IMR-90 (cell line): Measurements from ENCODE around the gene PAM. TPM values are rescaled to one million over a fixed set of nuclear protein-coding genes. Genes with fewer than 3 reads are reported as not detected.

Experiments used
- ATAC-seq: fragments of 200-7000 bp; cut with Tn5 transposase; 2 replicates; pipeline ENCODE4 v1.9.1; 2020; ENCODE audit warnings: low read depth, mild to moderate bottlenecking, moderate library complexity
- BruUV-seq: library from RNA; stranded (reverse); fragments of 400-500 nt; replicated peaks from 2 replicates; lab custom pipeline; 2021; lab: Mats Ljungman, UMichigan
- CTCF ChIA-PET: fragments of 300-600 bp; formaldehyde crosslinking; extraction: SDS; loops from one replicate; lab custom pipeline; 2021; ENCODE audit warnings: antibody characterized with exemption; lab: Yijun Ruan, JAX
- POLR2A ChIA-PET: fragments of 300-600 bp; sonication (Branson Sonifier 250); formaldehyde crosslinking; loops from one replicate; lab custom pipeline; 2022; ENCODE audit warnings: antibody characterized with exemption; ENCODE audit not compliant: unreplicated experiment; lab: Charles Lee
- DNase-seq: peaks from one replicate; pipeline ENCODE4 v3.0.0; 2013
- H2AFZ ChIP-seq: replicated peaks from 2 replicates; pipeline ENCODE3; 2013; ENCODE audit warnings: low read length, mild to moderate bottlenecking; ENCODE audit not compliant: poor library complexity
- H2AK5ac ChIP-seq: 2 replicates; pipeline ENCODE4 v1.6.1; 2013; ENCODE audit warnings: low read depth, low read length, inconsistent platforms
- H2AK9ac ChIP-seq: replicated peaks from 2 replicates; pipeline ENCODE3; 2013; ENCODE audit warnings: mild to moderate bottlenecking, low read depth, low read length, moderate library complexity; ENCODE audit not compliant: poor library complexity
- H2BK120ac ChIP-seq: 2 replicates; pipeline ENCODE4 v1.6.1; 2013; ENCODE audit warnings: low read depth, low read length, inconsistent platforms
- H2BK15ac ChIP-seq: 3 replicates; pipeline ENCODE4 v1.6.1; 2013; ENCODE audit warnings: low read depth, low read length, inconsistent platforms
- H2BK20ac ChIP-seq: 2 replicates; pipeline ENCODE4 v1.6.1; 2013; ENCODE audit warnings: low read depth, mild to moderate bottlenecking, inconsistent platforms, low read length, moderate library complexity
- H2BK5ac ChIP-seq: 2 replicates; pipeline ENCODE4 v1.6.1; 2013; ENCODE audit warnings: mild to moderate bottlenecking, low read depth, low read length, inconsistent platforms; ENCODE audit not compliant: poor library complexity, severe bottlenecking
- H3K14ac ChIP-seq: replicated peaks from 2 replicates; pipeline ENCODE4 v1.6.1; 2013; ENCODE audit warnings: low read depth, low read length, inconsistent platforms
- H3K18ac ChIP-seq: 2 replicates; pipeline ENCODE4 v1.6.1; 2013; ENCODE audit warnings: low read depth, low read length, control low read depth
- H3K23ac ChIP-seq: 2 replicates; pipeline ENCODE4 v1.6.1; 2013; ENCODE audit warnings: low read depth, low read length, inconsistent platforms
- H3K27ac ChIP-seq: 2 replicates; pipeline ENCODE4 v1.5.1; 2013; ENCODE audit warnings: mild to moderate bottlenecking, control low read depth, low read length; ENCODE audit not compliant: insufficient read depth
- H3K27me3 ChIP-seq: 2 replicates; pipeline ENCODE4 v1.6.1; 2013; ENCODE audit warnings: low read length; ENCODE audit not compliant: control insufficient read depth, insufficient read depth
- H3K36me3 ChIP-seq: 2 replicates; pipeline ENCODE4 v1.6.1; 2013; ENCODE audit warnings: low read length, mixed read lengths; ENCODE audit not compliant: control insufficient read depth, insufficient read depth
- H3K4ac ChIP-seq: 2 replicates; pipeline ENCODE4 v1.6.1; 2013; ENCODE audit warnings: low read depth, low read length, inconsistent platforms
- H3K4me1 ChIP-seq: 2 replicates; pipeline ENCODE4 v1.6.1; 2013; ENCODE audit warnings: low read length, mixed read lengths; ENCODE audit not compliant: control insufficient read depth, insufficient read depth
- H3K4me2 ChIP-seq: 2 replicates; pipeline ENCODE4 v1.6.1; 2013; ENCODE audit warnings: low read depth, mild to moderate bottlenecking, control low read depth, low read length, moderate library complexity
- H3K4me3 ChIP-seq: 2 replicates; pipeline ENCODE4 v1.5.1; 2013; ENCODE audit warnings: low read depth, mild to moderate bottlenecking, control low read depth, low read length, moderate library complexity; ENCODE audit not compliant: insufficient read depth
- H3K56ac ChIP-seq: 2 replicates; pipeline ENCODE4 v1.6.1; 2013; ENCODE audit warnings: low read length, inconsistent platforms; ENCODE audit not compliant: insufficient read depth; ENCODE audit errors: extremely low read depth
- H3K79me1 ChIP-seq, 2 experiments: 2 replicates each; pipeline ENCODE4 v1.6.1; 2013; ENCODE audit warnings: low read length in 2 of 2, inconsistent platforms in 1 of 2, low read depth in 1 of 2
- H3K9ac ChIP-seq: 2 replicates; pipeline ENCODE4 v1.6.1; 2013; ENCODE audit warnings: low read depth, low read length, control low read depth
- H3K9me1 ChIP-seq: 2 replicates; pipeline ENCODE4 v1.6.1; 2013; ENCODE audit warnings: low read length, inconsistent platforms; ENCODE audit not compliant: insufficient read depth
- H3K9me3 ChIP-seq: 2 replicates; pipeline ENCODE4 v1.6.1; 2013; ENCODE audit warnings: low read length; ENCODE audit not compliant: control insufficient read depth, insufficient read depth
- H4K20me1 ChIP-seq: 2 replicates; pipeline ENCODE4 v1.6.1; 2013; ENCODE audit warnings: low read length, inconsistent platforms; ENCODE audit not compliant: insufficient read depth
- H4K5ac ChIP-seq: 2 replicates; pipeline ENCODE4 v1.6.1; 2013; ENCODE audit warnings: mild to moderate bottlenecking, low read depth, low read length, control low read depth
- H4K8ac ChIP-seq, 2 experiments: 2 replicates each; pipeline ENCODE4 v1.6.1; 2013; ENCODE audit warnings: low read depth in 2 of 2, low read length in 2 of 2, control low read depth in 1 of 2, inconsistent platforms in 1 of 2
- H4K91ac ChIP-seq: 2 replicates; pipeline ENCODE4 v1.6.1; 2013; ENCODE audit warnings: low read depth, low read length, inconsistent platforms; ENCODE audit not compliant: insufficient read depth
- BHLHE40 ChIP-seq: fragments of 150-350 bp; IDR thresholded peaks from 2 replicates; pipeline ENCODE4 v1.6.1; 2016; ENCODE audit warnings: mild to moderate bottlenecking, low read depth, low read length
- CEBPB ChIP-seq: IDR thresholded peaks from 2 replicates; pipeline ENCODE4 v1.6.1; 2012; ENCODE audit warnings: low read depth, low read length, improper control_type of control experiment
- CHD1 ChIP-seq: IDR thresholded peaks from 2 replicates; pipeline ENCODE4 v1.6.1; 2012; ENCODE audit warnings: low read depth, low read length, improper control_type of control experiment
- ELK1 ChIP-seq: fragments of 150-350 bp; IDR thresholded peaks from 2 replicates; pipeline ENCODE4 v1.6.1; 2016; ENCODE audit warnings: low read depth, mild to moderate bottlenecking, low read length, moderate library complexity, borderline replicate concordance
- FOS ChIP-seq: fragments of 150-350 bp; IDR thresholded peaks from 2 replicates; pipeline ENCODE4 v1.6.1; 2016; ENCODE audit warnings: low read depth, low read length
- MAFK ChIP-seq: IDR thresholded peaks from 2 replicates; pipeline ENCODE4 v1.6.1; 2012; ENCODE audit warnings: low read depth, low read length, improper control_type of control experiment
- MAZ ChIP-seq: IDR thresholded peaks from 2 replicates; pipeline ENCODE4 v1.6.1; 2012; ENCODE audit warnings: low read depth, mild to moderate bottlenecking, low read length, improper control_type of control experiment, moderate library complexity, borderline replicate concordance
- MXI1 ChIP-seq: IDR thresholded peaks from 2 replicates; pipeline ENCODE4 v1.6.1; 2012; ENCODE audit warnings: low read depth, mild to moderate bottlenecking, low read length, moderate library complexity, borderline replicate concordance
- NFE2L2 ChIP-seq: fragments of 150-350 bp; IDR thresholded peaks from 2 replicates; pipeline ENCODE4 v1.6.1; 2016; ENCODE audit warnings: low read depth, mild to moderate bottlenecking, low read length
- POLR2A ChIP-seq: IDR thresholded peaks from 2 replicates; pipeline ENCODE4 v1.6.1; 2012; ENCODE audit warnings: mild to moderate bottlenecking, low read depth, low read length
- RCOR1 ChIP-seq: IDR thresholded peaks from 2 replicates; pipeline ENCODE4 v1.6.1; 2012; ENCODE audit warnings: mild to moderate bottlenecking, low read length, improper control_type of control experiment; ENCODE audit not compliant: insufficient replicate concordance
- RFX5 ChIP-seq: IDR thresholded peaks from 2 replicates; pipeline ENCODE4 v1.8.0; 2012; ENCODE audit warnings: low read depth, mild to moderate bottlenecking, low read length, moderate library complexity
- USF2 ChIP-seq: fragments of 150-350 bp; IDR thresholded peaks from 2 replicates; pipeline ENCODE4 v1.6.1; 2017; ENCODE audit warnings: mild to moderate bottlenecking, antibody characterized with exemption, low read length, low read depth
- WGBS, 2 experiments: methylation state at CpG; one replicate each; pipeline versions ENCODE4 v1.1.5 to v1.1.7; 2013; ENCODE audit warnings: missing lambda C conversion rate in 2 of 2; ENCODE audit not compliant: insufficient read length in 1 of 2; ENCODE audit errors: extremely low coverage in 2 of 2; 5-methylcytosine and 5-hydroxymethylcytosine counted together
- dilution Hi-C: fragments of 300-500 bp; cut with HindIII; formaldehyde crosslinking; loops from one replicate; pipeline ENCODE4 v1.14.3; 2018; ENCODE audit warnings: low sequenced_read_pairs; ENCODE audit not compliant: unreplicated experiment
- in situ Hi-C: fragments of 300-500 bp; cut with MboI; formaldehyde crosslinking; loops from 3 replicates; pipeline ENCODE4 v1.14.3; 2019; ENCODE audit warnings: low sequenced_read_pairs, inconsistent platforms, mixed read lengths
- intact Hi-C: fragments of 100-400 bp; cut with micrococcal nuclease; formaldehyde crosslinking; loops from 2 replicates; pipeline ENCODE4 v1.10.0; 2022
- polyA plus RNA-seq, 3 experiments: library from polyadenylated mRNA; depleted of rRNA; stranded (reverse); fragments of >200 nt; gene quantifications; 2 replicates each; pipeline ENCODE4 v1.2.3, GENCODE V29; 2012; ENCODE audit warnings: low replicate concordance in 1 of 3
- total RNA-seq: library from RNA; depleted of rRNA; stranded (reverse); fragments of >200 nt; gene quantifications from 2 replicates; pipeline ENCODE4 v1.2.3, GENCODE V29; 2012

The PAM gene
- total and polyA plus RNA-seq, 2 of the 4 experiments (the other 2 are of a cell fraction): 115 to 179 TPM

- H4K91ac ChIP-seq: no peak overlapping the region
- no peak overlapping the region for H2BK20ac ChIP-seq
- H3K56ac ChIP-seq: no peak overlapping the region
- BruUV-seq: no TSS peak
- H3K4me1 ChIP-seq: no peaks in the 10 kb centered on the region
- H2BK120ac ChIP-seq: no peak overlapping the region
- TF ChIP-seq POLR2A: no peak; the same call in 1 of the 2 replicates
- no peak for TF ChIP-seq RCOR1
- no peak for TF ChIP-seq CHD1
- no peak for TF ChIP-seq MAZ
- no peak for TF ChIP-seq MAFK
- TF ChIP-seq MXI1: no peak
- TF ChIP-seq RFX5: no peak
- no peak for TF ChIP-seq FOS
- TF ChIP-seq CEBPB: no peak
- TF ChIP-seq ELK1: no peak
- TF ChIP-seq NFE2L2: no peak
- TF ChIP-seq BHLHE40: no peak
- TF ChIP-seq USF2: no peak
- no peak for ATAC-seq
- H4K8ac ChIP-seq: no peak overlapping the region
- no peak overlapping the region for H2BK15ac ChIP-seq
- no peak overlapping the region for H3K18ac ChIP-seq
- H3K27me3 ChIP-seq: no peaks in the 10 kb centered on the region
- WGBS, 2 experiments: 96% methylated on average over 3 of the region's 4 CpGs; no CpG with 5 or more reads in 1 of the 2 experiments
- H3K79me1 ChIP-seq: peaks cover 3 to 9% of the 10 kb centered on the region in 2 experiments; a peak in 2 of 4 replicates
- H2BK5ac ChIP-seq: no peak overlapping the region
- H2AK5ac ChIP-seq: no peak overlapping the region
- DNase-seq: no peak
- intact Hi-C loops: no loop called here
- H2AK9ac ChIP-seq: no peak overlapping the region
- H2AFZ ChIP-seq: no peak overlapping the region
- no peaks in the 10 kb centered on the region for H3K9me1 ChIP-seq
- CTCF ChIA-PET: no interaction called here
- no peak overlapping the region for H3K14ac ChIP-seq
- no peak overlapping the region for H3K4me3 ChIP-seq
- no peak overlapping the region for H4K5ac ChIP-seq
- H3K27ac ChIP-seq: no peak overlapping the region
- POLR2A ChIA-PET: no interaction called here
- H4K20me1 ChIP-seq: no peaks in the 10 kb centered on the region
- no peaks in the 10 kb centered on the region for H3K9me3 ChIP-seq
- H3K36me3 ChIP-seq: peaks cover 7% of the 10 kb centered on the region; the same call in 1 of the 2 replicates
- H3K4me2 ChIP-seq: no peak overlapping the region
- no peak overlapping the region for H3K23ac ChIP-seq
- dilution Hi-C loops: no loop called here
- no peak overlapping the region for H3K9ac ChIP-seq
- in situ Hi-C loops: no loop called here
- no peak overlapping the region for H3K4ac ChIP-seq
Observed at GRCh38 chr5:102876610-102877009, 121.5 kb downstream of the PAM start.
